Stimulated activated naive B cell treated with anti-CD40 and anti-IgM and Interleukin-4, amounts not matched to agents 10 μg/mL and 1 μg/mL and 100 μg/mL, for 72 hours (primary cell): ENCODE results near the gene SLC26A6.

ENCODE experiments used
- ATAC-seq, 2 donors: fragments of 150-1000 bp; cut with Tn5 transposase; replicated peaks; 2 replicates each; pipeline ENCODE4 v1.10.0; 2021; ENCODE audit warnings: moderate library complexity in 1 of 2
- DNase-seq: peaks from one replicate; pipeline ENCODE4 v3.0.0; 2021
- H3K27ac Mint-ChIP-seq: one replicate; pipeline ENCODE4 v1.8.0; 2022; ENCODE audit warnings: mild to moderate bottlenecking, mixed read lengths
- H3K27me3 Mint-ChIP-seq, 2 donors: one replicate each; pipeline ENCODE4 v1.8.0; 2022; ENCODE audit warnings: mixed read lengths in 2 of 2
- H3K36me3 Mint-ChIP-seq, 2 donors: one replicate each; pipeline ENCODE4 v1.8.0; 2022; ENCODE audit warnings: mixed read lengths in 2 of 2, mild to moderate bottlenecking in 1 of 2
- H3K4me1 Mint-ChIP-seq, 2 donors: one replicate each; pipeline ENCODE4 v1.8.0; 2022; ENCODE audit warnings: mixed read lengths in 2 of 2, mild to moderate bottlenecking in 1 of 2
- H3K4me3 Mint-ChIP-seq, 2 donors: one replicate each; pipeline ENCODE4 v1.8.0; 2022; ENCODE audit warnings: mild to moderate bottlenecking in 2 of 2, mixed read lengths in 2 of 2, moderate library complexity in 1 of 2
- H3K9me3 Mint-ChIP-seq, 2 donors: one replicate each; pipeline ENCODE4 v1.8.0; 2022; ENCODE audit warnings: mixed read lengths in 2 of 2, mild to moderate bottlenecking in 1 of 2

Gene SLC26A6

DNA sequence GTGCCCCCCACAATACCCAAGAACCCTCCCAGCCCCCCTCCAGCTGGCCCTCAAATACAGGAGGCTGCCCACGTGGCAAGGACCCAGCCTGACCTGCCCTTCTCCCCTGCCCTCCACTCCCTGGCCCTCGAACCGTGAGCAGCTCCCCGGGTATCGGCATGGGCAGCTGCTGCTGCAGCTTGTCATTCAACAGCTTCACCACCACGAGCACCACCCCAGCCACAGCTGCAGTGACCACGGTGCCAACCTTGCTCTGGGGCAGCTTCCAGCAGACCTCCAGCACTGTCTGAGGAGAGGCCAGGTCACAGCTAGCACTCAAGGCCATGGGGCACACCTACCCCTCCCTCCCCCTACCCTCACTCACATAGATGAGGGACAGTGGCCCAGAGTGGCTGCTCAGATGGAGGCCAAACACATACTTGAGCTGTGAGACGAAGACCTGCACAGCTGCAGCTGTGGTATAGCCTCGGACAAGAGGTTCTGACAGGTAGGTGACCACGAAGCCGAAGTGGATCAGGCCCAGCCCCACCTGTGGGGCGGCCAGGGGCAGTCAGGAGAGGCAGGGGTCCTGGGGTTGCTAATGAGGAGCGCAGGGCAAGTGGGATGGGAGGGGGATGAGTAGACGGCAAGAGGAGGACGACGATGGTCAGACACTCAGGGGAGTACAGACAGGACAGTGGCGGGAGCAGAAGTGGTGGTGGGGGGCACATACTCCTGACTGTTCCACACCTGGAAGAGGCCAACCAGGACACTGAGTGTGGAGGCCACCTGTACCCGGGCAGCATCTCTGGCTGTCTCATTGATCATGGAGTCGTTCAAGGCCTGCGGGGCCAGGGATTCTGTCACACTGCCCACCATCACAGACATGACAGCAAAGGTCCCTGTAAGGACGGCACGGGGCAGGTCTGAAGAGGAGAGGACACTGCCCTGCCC, 3.5 kb downstream of the SLC26A6 start:
- DNase-seq (no peak), ATAC-seq (no peak)
- Mint-ChIP-seq H3K27me3 (no peaks in the 10 kb centered on the region), H3K4me3 (no peak overlapping the region), H3K4me1 (peaks cover 9 to 32% of the 10 kb centered on the region in 2 donors), H3K36me3 (peaks cover 27 to 42% of the 10 kb centered on the region in 2 donors), H3K27ac (no peak overlapping the region), H3K9me3 (no peaks in the 10 kb centered on the region)

- Mint-ChIP-seq H3K27me3 (no peaks in the 10 kb centered on the region), H3K4me1 (peaks cover 9 to 26% of the 10 kb centered on the region in 2 donors), H3K27ac (no peak overlapping the region), H3K4me3 (no peak overlapping the region), H3K9me3 (no peaks in the 10 kb centered on the region), H3K36me3 (peaks cover 30 to 49% of the 10 kb centered on the region in 2 donors)
- ATAC-seq (no peak), DNase-seq (no peak)
These were observed 4.4 kb downstream of the SLC26A6 start for GRCh38 chr3:48630833-48631232.

GRCh38 chr3:48630407-48630806, 4.9 kb downstream of the SLC26A6 start:
- Mint-ChIP-seq H3K4me3 (no peak overlapping the region), H3K36me3 (peaks cover 30 to 54% of the 10 kb centered on the region in 2 donors), H3K27ac (no peak overlapping the region)

GRCh38 chr3:48629894-48630293, 5.4 kb downstream of the SLC26A6 start:
- no peak for ATAC-seq
- no peaks in the 10 kb centered on the region for H3K27me3 Mint-ChIP-seq
- peaks cover 7 to 20% of the 10 kb centered on the region in 2 donors for H3K4me1 Mint-ChIP-seq
- no peak overlapping the region for H3K27ac Mint-ChIP-seq
- no peaks in the 10 kb centered on the region for H3K9me3 Mint-ChIP-seq
- H3K36me3 Mint-ChIP-seq = peaks cover 33 to 59% of the 10 kb centered on the region in 2 donors
- DNase-seq = no peak
- H3K4me3 Mint-ChIP-seq = no peak overlapping the region

More at GRCh38 chr3:48630407-48630806, 4.9 kb downstream of the SLC26A6 start:
- Mint-ChIP-seq H3K27me3 (no peaks in the 10 kb centered on the region), H3K4me1 (peaks cover 7 to 21% of the 10 kb centered on the region in 2 donors), H3K9me3 (no peaks in the 10 kb centered on the region)
- ATAC-seq (no peak), DNase-seq (no peak)

DNA sequence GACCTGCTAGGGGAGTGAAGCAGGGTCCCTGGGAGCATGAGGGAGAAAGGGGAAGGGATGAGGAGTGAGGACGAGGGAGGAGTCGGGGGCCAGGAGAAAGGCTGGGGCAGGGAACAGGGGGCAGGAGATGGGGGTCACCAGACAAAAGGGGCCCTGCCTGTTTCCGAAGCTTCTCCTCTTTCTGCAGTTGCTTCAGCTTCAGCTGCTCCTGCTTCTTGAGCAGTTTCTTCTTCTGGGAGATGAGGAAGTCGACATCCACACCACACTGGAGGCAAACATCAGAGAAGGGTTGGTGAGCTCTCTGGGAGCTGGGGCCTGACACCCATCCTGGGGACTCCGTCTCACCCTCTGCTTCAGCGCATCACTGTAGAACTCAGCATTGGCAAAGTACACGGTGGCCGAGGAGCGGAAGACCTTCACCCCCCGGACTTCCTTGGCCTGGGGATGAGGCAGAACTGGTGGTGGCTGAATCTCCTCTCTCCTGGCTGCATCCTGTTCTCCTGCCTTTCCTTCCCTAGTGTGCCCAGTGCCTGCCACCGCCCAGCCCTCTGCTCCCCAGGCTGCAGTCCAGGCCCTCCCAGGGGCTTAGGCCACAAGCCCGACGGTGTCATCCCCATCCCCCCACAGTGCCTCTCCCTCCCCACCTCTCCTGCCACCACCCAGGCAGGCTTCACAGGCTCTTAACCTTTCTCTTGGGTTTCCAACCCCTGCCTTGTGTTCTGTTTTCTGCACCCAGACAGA, 6.8 kb downstream of the SLC26A6 start:
- H3K27ac Mint-ChIP-seq = no peak overlapping the region
- H3K27me3 Mint-ChIP-seq = no peaks in the 10 kb centered on the region
- ATAC-seq (no peak), DNase-seq (no peak)
- no peaks in the 10 kb centered on the region for H3K9me3 Mint-ChIP-seq
- H3K36me3 Mint-ChIP-seq = peaks cover 35 to 63% of the 10 kb centered on the region in 2 donors
- peaks cover 1 to 6% of the 10 kb centered on the region in 2 donors for H3K4me1 Mint-ChIP-seq
- no peak overlapping the region for H3K4me3 Mint-ChIP-seq

DNA sequence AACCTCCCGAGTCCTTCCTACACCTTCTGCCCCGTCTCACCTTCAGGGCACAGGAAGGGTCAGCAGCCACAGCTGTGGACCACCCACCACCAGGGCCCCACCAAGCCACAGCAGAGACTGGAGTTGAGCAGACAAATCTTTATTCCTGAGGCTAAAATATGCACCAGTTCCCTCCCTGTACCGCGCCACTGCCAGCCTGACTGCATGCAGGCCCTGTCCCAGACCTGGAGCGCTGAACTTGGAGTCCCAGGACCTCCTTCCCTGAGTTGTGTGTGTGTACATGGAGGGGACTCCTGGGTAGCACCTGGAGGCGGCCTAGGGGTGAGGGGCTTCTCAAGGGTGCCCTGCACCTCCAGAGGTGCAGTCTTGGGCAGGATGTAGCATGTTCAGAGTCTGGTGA, 9.7 kb downstream of the SLC26A6 start:
- Mint-ChIP-seq H3K4me3 (no peak overlapping the region), H3K9me3 (no peaks in the 10 kb centered on the region), H3K27ac (no peak overlapping the region), H3K36me3 (peaks cover 32 to 56% of the 10 kb centered on the region in 2 donors), H3K4me1 (peaks cover 2 to 4% of the 10 kb centered on the region in 2 donors), H3K27me3 (no peaks in the 10 kb centered on the region)
- DNase-seq (no peak), ATAC-seq (no peak)

DNA sequence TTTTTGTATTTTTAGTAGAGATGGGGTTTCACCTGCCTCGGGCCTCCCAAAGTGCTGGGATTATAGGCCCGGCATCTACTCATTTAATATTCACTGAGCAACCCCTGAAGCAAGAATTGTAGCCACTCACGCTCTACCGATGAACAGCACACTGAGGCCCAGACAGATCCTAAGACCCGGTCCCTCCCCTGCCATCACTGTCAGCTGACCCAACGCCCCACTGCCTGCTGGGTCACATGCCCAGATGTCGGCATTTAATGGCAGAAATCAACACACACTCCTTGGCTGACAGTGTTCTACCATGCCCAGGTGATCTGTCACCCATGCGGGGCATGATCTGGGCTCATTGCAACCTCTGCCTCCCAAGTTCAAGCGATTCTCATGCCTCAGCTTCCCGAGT, 10.5 kb downstream of the SLC26A6 start:
- Mint-ChIP-seq H3K36me3 (peaks cover 32 to 62% of the 10 kb centered on the region in 2 donors), H3K27ac (no peak overlapping the region), H3K4me1 (peaks cover 4 to 5% of the 10 kb centered on the region in 2 donors), H3K4me3 (no peak overlapping the region), H3K27me3 (no peaks in the 10 kb centered on the region), H3K9me3 (peaks cover 0 to 3% of the 10 kb centered on the region in 2 donors)
- DNase-seq = no peak
- ATAC-seq = no peak

DNA sequence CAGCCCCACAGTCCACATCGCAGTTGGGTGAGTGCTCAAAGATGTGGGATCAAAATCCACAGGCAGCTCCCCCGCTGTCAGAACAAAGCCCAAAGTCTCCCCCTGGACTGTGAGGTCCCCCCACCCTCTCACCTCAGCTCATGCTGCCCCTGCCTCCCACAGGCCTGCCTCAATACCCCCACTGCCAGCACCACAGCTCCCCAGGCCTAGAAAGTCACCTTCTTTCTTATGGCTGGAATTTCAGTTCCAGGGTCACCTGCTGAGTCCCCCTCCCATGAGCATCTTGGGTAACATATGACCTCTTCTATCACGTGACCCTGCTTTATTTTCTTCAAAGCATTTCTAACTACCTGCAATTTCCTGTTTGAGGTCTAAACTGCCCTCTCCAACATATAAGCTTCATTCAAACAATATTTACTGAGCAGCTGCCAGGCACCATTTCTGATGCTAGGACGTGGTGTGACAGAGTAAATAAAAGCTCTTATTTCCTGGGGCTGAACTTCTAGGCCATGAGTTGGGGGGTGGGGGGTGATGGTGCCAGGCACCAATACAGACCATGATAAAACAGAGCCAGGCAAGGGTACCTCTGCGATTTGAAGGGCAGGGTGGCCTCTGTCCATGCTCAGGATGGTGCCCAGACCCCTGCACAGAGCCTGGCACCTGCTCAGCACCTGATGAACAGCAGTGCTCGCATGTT, 11.3 kb downstream of the SLC26A6 start:
- Mint-ChIP-seq H3K9me3 (peaks cover 0 to 3% of the 10 kb centered on the region in 2 donors), H3K4me3 (no peak overlapping the region), H3K27ac (no peak overlapping the region), H3K4me1 (peaks cover 4 to 5% of the 10 kb centered on the region in 2 donors), H3K36me3 (peaks cover 29 to 56% of the 10 kb centered on the region in 2 donors), H3K27me3 (no peaks in the 10 kb centered on the region)
- no peak for DNase-seq
- no peak for ATAC-seq

GRCh38 chr3:48621461-48621869, 13.8 kb downstream of the SLC26A6 start, which contains the start of gene TMEM89:
TSS of gene TMEM89 (minus strand) at chr3:48621769. CDS start at chr3:48621756, 13 bp downstream.
- DNase-seq (no peak), ATAC-seq (no peak)
- Mint-ChIP-seq H3K27me3 (no peaks in the 10 kb centered on the region), H3K36me3 (peaks cover 29 to 44% of the 10 kb centered on the region in 2 donors), H3K4me1 (peaks cover 4 to 5% of the 10 kb centered on the region in 2 donors), H3K4me3 (no peak within 1 kb of the TSS), H3K9me3 (peaks cover 3 to 9% of the 10 kb centered on the region in 2 donors), H3K27ac (no peak within 1 kb of the TSS)

DNA sequence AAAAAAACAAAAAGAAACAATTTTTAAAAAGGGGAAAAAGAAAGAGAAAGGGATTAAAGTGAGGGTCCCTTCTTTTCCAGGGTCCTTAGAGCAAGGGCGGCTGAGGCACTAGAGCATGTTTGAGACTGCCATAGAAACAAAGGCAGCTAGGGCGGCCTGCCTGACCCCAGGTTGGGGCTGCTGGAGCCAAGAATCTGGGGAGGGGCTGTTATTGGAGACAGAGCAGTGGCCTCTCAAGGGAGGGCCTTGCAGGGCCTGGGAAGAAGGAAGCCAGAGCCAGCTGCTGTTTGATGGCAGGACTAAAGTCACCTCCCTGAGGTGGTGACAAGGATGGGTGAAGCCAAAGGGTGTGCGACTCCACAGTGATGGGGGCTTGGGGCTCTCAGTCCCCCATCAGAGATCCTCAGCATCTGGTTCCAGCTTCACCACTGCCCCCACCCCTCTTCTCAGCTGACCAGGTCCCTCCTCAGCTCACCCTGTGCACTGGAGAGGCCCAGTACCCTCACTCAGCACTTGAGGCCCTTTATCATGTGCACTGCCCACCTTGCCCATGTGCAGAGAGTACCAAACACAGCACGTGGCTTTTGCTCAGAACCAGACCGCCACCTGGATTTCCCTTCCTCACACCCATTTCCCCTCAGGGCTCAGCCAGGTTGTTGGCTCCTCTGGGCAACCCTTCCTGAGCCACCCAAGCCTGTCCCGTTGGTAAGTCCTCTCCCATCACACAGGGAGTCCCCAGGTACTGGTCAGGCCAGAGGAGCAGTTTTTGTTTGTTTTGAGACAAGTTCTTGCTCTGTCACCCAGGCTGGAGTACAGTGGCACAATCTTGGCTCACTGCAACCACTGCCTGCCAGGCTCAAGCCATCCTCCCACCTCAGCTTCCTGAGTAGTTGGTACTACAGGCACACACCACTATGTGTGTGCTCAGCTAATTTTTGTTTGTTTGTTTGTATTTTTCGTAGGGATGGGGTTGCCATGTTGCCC, 15.4 kb downstream of the SLC26A6 start:
- no peak for ATAC-seq
- Mint-ChIP-seq H3K27ac (peak overlapping the region; percentile 37), H3K36me3 (peaks cover 23 to 29% of the 10 kb centered on the region in 2 donors)

GRCh38 chr3:48617559-48617958, 17.7 kb downstream of the SLC26A6 start:
- H3K4me1 Mint-ChIP-seq = peaks cover 12 to 19% of the 10 kb centered on the region in 2 donors
- no peak for ATAC-seq
- no peak overlapping the region for H3K27ac Mint-ChIP-seq
- H3K4me3 Mint-ChIP-seq = no peak overlapping the region
- peaks cover 23 to 30% of the 10 kb centered on the region in 2 donors for H3K36me3 Mint-ChIP-seq
- DNase-seq = no peak
- H3K27me3 Mint-ChIP-seq = peaks cover 0 to 4% of the 10 kb centered on the region in 2 donors
- peaks cover 3 to 9% of the 10 kb centered on the region in 2 donors for H3K9me3 Mint-ChIP-seq

More for the DNA sequence above, 15.4 kb downstream of the SLC26A6 start:
- DNase-seq = no peak
- Mint-ChIP-seq H3K4me1 (peaks cover 4 to 5% of the 10 kb centered on the region in 2 donors), H3K27me3 (no peaks in the 10 kb centered on the region), H3K4me3 (no peak overlapping the region), H3K9me3 (peaks cover 3 to 9% of the 10 kb centered on the region in 2 donors)

GRCh38 chr3:48614044-48614443, 21.2 kb downstream of the SLC26A6 start:
- H3K36me3 Mint-ChIP-seq = peaks cover 13% of the 10 kb centered on the region in 2 donors
- H3K4me1 Mint-ChIP-seq = peaks cover 13 to 21% of the 10 kb centered on the region in 2 donors
- DNase-seq (no peak), ATAC-seq (peak; percentile 49 to 61)
- peak overlapping the region; percentile 9 to 35 for H3K4me3 Mint-ChIP-seq
- H3K27ac Mint-ChIP-seq = peak overlapping the region; percentile 91
- H3K9me3 Mint-ChIP-seq = peaks cover 0 to 9% of the 10 kb centered on the region in 2 donors
- H3K27me3 Mint-ChIP-seq = peaks cover 0 to 4% of the 10 kb centered on the region in 2 donors

GRCh38 chr3:48612309-48612708, 23.0 kb downstream of the SLC26A6 start:
- no peak for DNase-seq
- peaks cover 19 to 29% of the 10 kb centered on the region in 2 donors for H3K4me1 Mint-ChIP-seq
- H3K27ac Mint-ChIP-seq = no peak overlapping the region
- H3K27me3 Mint-ChIP-seq = peaks cover 0 to 4% of the 10 kb centered on the region in 2 donors
- no peak overlapping the region for H3K4me3 Mint-ChIP-seq
- peaks cover 0 to 3% of the 10 kb centered on the region in 2 donors for H3K9me3 Mint-ChIP-seq
- peaks cover 12 to 18% of the 10 kb centered on the region in 2 donors for H3K36me3 Mint-ChIP-seq
- ATAC-seq = no peak
